Smooth muscle cell (in vitro differentiated cells): ENCODE data around the gene EPYC. TPM values are rescaled to one million over a fixed set of nuclear protein-coding genes. Genes with fewer than 3 reads are reported as not detected.

Experiments
- DNase-seq: peaks from one replicate; lab custom pipeline; 2025; ENCODE audit not compliant: unreplicated experiment; lab: John Stamatoyannopoulos, UW
- H2AFZ ChIP-seq: fragments of 200-600 bp; sonication (generic); 2 replicates; pipeline ENCODE4 v1.6.0; 2016; ENCODE audit warnings: antibody characterized with exemption, low read depth, mild to moderate bottlenecking
- H3F3A ChIP-seq: fragments of 200-600 bp; sonication (generic); 2 replicates; pipeline ENCODE4 v1.6.0; 2017; ENCODE audit warnings: antibody characterized with exemption, low read depth
- H3K27ac ChIP-seq: fragments of 200-600 bp; sonication (generic); 2 replicates; pipeline ENCODE4 v1.5.1; 2016; ENCODE audit warnings: low read depth, mild to moderate bottlenecking
- H3K27me3 ChIP-seq: fragments of 200-600 bp; sonication (generic); 2 replicates; pipeline ENCODE4 v1.6.1; 2016; ENCODE audit warnings: low read depth, mild to moderate bottlenecking
- H3K36me3 ChIP-seq: fragments of 200-600 bp; sonication (generic); 2 replicates; pipeline ENCODE4 v1.5.1; 2016; ENCODE audit warnings: low read depth
- H3K4me1 ChIP-seq: fragments of 200-600 bp; sonication (generic); 2 replicates; pipeline ENCODE4 v1.5.1; 2016; ENCODE audit warnings: low read depth
- H3K4me2 ChIP-seq: fragments of 200-600 bp; sonication (generic); 2 replicates; pipeline ENCODE4 v1.6.0; 2016; ENCODE audit warnings: mild to moderate bottlenecking
- H3K4me3 ChIP-seq: fragments of 200-600 bp; sonication (generic); 2 replicates; pipeline ENCODE4 v1.5.1; 2016; ENCODE audit warnings: mild to moderate bottlenecking
- H3K79me2 ChIP-seq: fragments of 200-600 bp; sonication (generic); 2 replicates; pipeline ENCODE4 v1.6.0; 2016; ENCODE audit warnings: low read depth, mild to moderate bottlenecking
- H3K9ac ChIP-seq: fragments of 200-600 bp; sonication (generic); 2 replicates; pipeline ENCODE4 v1.6.0; 2016; ENCODE audit warnings: low read depth
- H3K9me3 ChIP-seq: fragments of 200-600 bp; sonication (generic); replicated peaks from 2 replicates; pipeline ENCODE4 v1.5.1; 2016; ENCODE audit warnings: low read depth
- H4K20me1 ChIP-seq: fragments of 200-600 bp; sonication (generic); 2 replicates; pipeline ENCODE4 v1.6.0; 2016; ENCODE audit warnings: low read depth
- CTCF ChIP-seq: fragments of 200-600 bp; sonication (generic); IDR thresholded peaks from 2 replicates; pipeline ENCODE4 v1.5.1; 2017; ENCODE audit warnings: borderline replicate concordance, mild to moderate bottlenecking, antibody characterized with exemption; ENCODE audit not compliant: insufficient read depth, poor library complexity, severe bottlenecking
- WGBS: methylation state at CpG from one replicate; pipeline ENCODE4 v1.1.7; 2016; ENCODE audit warnings: low lambda C conversion rate; 5-methylcytosine and 5-hydroxymethylcytosine counted together
- polyA plus RNA-seq: library from polyadenylated mRNA; unstranded; fragments of >200 nt; fragmentation: Nextera tagmentation; extraction: Ambion mirVana; gene quantifications from 2 replicates; pipeline ENCODE4 v1.2.1, GENCODE V29; 2016
- total RNA-seq: library from RNA; depleted of rRNA; stranded (reverse); fragments of >200 nt; gene quantifications from 2 replicates; pipeline ENCODE4 v1.2.3, GENCODE V29; 2014

The EPYC gene, protein sequence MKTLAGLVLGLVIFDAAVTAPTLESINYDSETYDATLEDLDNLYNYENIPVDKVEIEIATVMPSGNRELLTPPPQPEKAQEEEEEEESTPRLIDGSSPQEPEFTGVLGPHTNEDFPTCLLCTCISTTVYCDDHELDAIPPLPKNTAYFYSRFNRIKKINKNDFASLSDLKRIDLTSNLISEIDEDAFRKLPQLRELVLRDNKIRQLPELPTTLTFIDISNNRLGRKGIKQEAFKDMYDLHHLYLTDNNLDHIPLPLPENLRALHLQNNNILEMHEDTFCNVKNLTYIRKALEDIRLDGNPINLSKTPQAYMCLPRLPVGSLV
- total RNA-seq (0.13 and 2.0 TPM in 2 replicates), polyA plus RNA-seq (1.1 and 1.2 TPM in 2 replicates)

DNA sequence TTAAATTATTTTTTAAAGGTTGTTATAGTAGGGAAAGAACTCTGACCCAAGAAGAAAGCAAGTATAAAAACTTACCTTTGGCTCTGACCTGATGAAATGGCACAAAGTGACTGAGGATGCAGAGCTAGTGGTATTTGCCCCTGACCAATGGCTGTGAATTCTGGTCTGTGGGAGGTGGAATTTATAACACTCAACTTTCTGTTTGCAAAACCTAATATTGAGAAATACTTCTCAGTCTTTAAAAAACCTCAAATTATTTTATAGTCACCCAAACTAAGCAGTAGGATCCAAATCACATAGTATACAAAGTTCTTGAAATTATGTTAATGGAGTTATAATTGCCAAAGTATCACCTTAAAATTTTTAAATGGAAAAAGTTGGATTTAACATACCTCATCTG lies at the start of gene EPYC:
EPYC (minus strand) TSS at position 101 of the 400 bp plus-strand sequence. CDS start 2,407 bp downstream, outside the sequence.
- no peak within 1 kb of the TSS for H3K4me3 ChIP-seq
- no peak within 1 kb of the TSS for H3K9ac ChIP-seq
- no peak for DNase-seq
- H3K27ac ChIP-seq = no peak within 1 kb of the TSS
- TF ChIP-seq CTCF = no peak
- no peaks in the 10 kb centered on the region for H4K20me1 ChIP-seq
- H3K79me2 ChIP-seq = no peaks in the 10 kb centered on the region
- peaks cover 9% of the 10 kb centered on the region for H3K4me1 ChIP-seq
- H3K9me3 ChIP-seq = no peaks in the 10 kb centered on the region
- no peaks in the 10 kb centered on the region for H3K27me3 ChIP-seq
- no peaks in the 10 kb centered on the region for H3F3A ChIP-seq
- no peak within 1 kb of the TSS for H3K4me2 ChIP-seq
- H2AFZ ChIP-seq = no peak within 1 kb of the TSS
- H3K36me3 ChIP-seq = no peaks in the 10 kb centered on the region

- Histone ChIP-seq H3K9ac (no peak overlapping the region), H3K4me1 (no peaks in the 10 kb centered on the region), H3K27me3 (no peaks in the 10 kb centered on the region), H3K4me2 (no peak overlapping the region), H3K9me3 (no peaks in the 10 kb centered on the region), H3F3A (no peaks in the 10 kb centered on the region), H2AFZ (no peak overlapping the region), H3K79me2 (no peaks in the 10 kb centered on the region), H4K20me1 (no peaks in the 10 kb centered on the region), H3K36me3 (no peaks in the 10 kb centered on the region), H3K27ac (no peak overlapping the region), H3K4me3 (no peak overlapping the region)
- WGBS = 96% methylated on average over 4 of the region's 4 CpGs
- no peak for DNase-seq
- no peak for TF ChIP-seq CTCF
Observed at GRCh38 chr12:91053951-91054715, 49.4 kb upstream of the EPYC start.

GRCh38 chr12:91052026-91052425 lies 47.3 kb upstream of the EPYC start:
- no peak for TF ChIP-seq CTCF
- Histone ChIP-seq H3K9ac (no peak overlapping the region), H3K27ac (no peak overlapping the region), H3K4me2 (no peak overlapping the region), H3K4me1 (no peaks in the 10 kb centered on the region), H3K4me3 (no peak overlapping the region), H3F3A (no peaks in the 10 kb centered on the region), H4K20me1 (no peaks in the 10 kb centered on the region), H3K27me3 (no peaks in the 10 kb centered on the region), H3K79me2 (no peaks in the 10 kb centered on the region), H2AFZ (no peak overlapping the region), H3K9me3 (no peaks in the 10 kb centered on the region), H3K36me3 (no peaks in the 10 kb centered on the region)
- no peak for DNase-seq

DNA sequence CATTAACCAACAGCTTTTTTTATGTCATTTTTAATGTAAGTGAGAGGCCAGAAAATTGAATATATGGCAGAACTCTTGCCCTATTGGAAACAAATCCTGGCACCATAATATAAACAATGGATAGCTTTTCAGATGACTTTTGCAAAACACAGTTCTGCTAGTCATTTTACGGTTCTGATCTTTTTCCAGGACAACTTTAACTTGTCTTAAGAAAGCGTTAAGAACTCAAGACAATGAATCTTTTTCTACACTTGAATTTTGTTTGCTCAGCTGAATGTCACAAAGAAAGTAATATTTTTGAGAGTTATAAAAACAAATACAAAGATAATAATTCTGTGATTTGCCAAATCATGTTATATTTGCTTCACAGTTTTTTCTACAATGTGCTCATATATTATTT lies 39.8 kb upstream of the EPYC start:
- Histone ChIP-seq H4K20me1 (no peaks in the 10 kb centered on the region), H3K4me1 (peaks cover 6% of the 10 kb centered on the region), H3K4me2 (no peak overlapping the region), H3K36me3 (no peaks in the 10 kb centered on the region), H2AFZ (no peak overlapping the region), H3K4me3 (no peak overlapping the region), H3K27ac (no peak overlapping the region), H3K9ac (no peak overlapping the region), H3K27me3 (no peaks in the 10 kb centered on the region), H3K9me3 (no peaks in the 10 kb centered on the region), H3K79me2 (no peaks in the 10 kb centered on the region), H3F3A (no peaks in the 10 kb centered on the region)
- WGBS = 88% methylated on average over 2 of the region's 2 CpGs
- no peak for TF ChIP-seq CTCF
- DNase-seq = no peak
